Measurements from ENCODE around the gene ITIH2. TPM values are rescaled to one million over a fixed set of nuclear protein-coding genes. Genes with fewer than 3 reads are reported as not detected.
"Not testable (repeated sequence)": the region's sequence is repeated elsewhere in the genome, so short reads cannot be mapped to it uniquely, and the experiment has no call there.

Gene ITIH2
- total RNA-seq, 1 experiment from 2014 or later: 13.3 TPM

DNA sequence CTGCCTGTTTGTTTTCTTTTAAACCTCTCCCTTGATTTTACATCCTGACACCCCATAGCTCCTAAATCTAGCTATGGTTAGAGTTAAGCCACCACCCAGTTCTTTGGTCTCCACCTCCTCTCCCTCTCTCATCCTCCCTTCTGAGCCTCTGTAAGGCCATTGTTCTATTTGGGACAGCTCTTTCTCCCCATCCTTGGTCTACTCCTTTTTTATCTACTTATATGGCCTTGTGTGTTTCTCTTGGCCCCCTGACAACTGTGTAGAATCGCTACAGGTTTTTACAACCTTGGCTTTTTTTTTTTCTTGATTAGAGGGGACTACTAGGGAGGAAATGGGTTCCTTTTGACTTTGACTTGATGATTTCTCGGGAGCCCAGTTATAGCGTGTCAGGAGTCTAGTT, 33.0 kb upstream of the ITIH2 start:
- Histone ChIP-seq H3K36me3 (ENCODE audit: control insufficient read depth, insufficient read depth, low read length) (no peaks in the 10 kb centered on the region), H3K9me3 (no peaks in the 10 kb centered on the region), H3K4me3 (ENCODE audit: low read depth, low read length) (no peak overlapping the region), H3K4me1 (0 out of 2 replicates have a peak, but pooled peaks cover 3% of the 10 kb centered on the region), H3K27me3 (replicated peaks; ENCODE audit: control insufficient read depth, insufficient read depth, low read length) (no peaks in the 10 kb centered on the region)
- POLR2A ChIA-PET: no interaction called here
- Mint-ChIP-seq H3K9me3 (ENCODE audit: unreplicated experiment) (peaks cover 10% of the 10 kb centered on the region), H3K27ac (ENCODE audit: unreplicated experiment) (no peak overlapping the region), H3K27me3 (ENCODE audit: insufficient read depth, unreplicated experiment) (peaks cover 6% of the 10 kb centered on the region), H3K4me3 (ENCODE audit: unreplicated experiment) (no peak overlapping the region), H3K4me1 (ENCODE audit: low read depth, unreplicated experiment) (peaks cover 19% of the 10 kb centered on the region), H3K36me3 (ENCODE audit: insufficient read depth, unreplicated experiment) (no peaks in the 10 kb centered on the region)
- CTCF ChIA-PET: interaction anchor here (1.0 kb wide), 1 partner anchor 17 kb away, joined by 5 read pairs; no protein-coding TSS in a partner anchor
- DNase-seq: no peak
- no TSS peak for BruUV-seq (replicated peaks)
- TF ChIP-seq CTCF (IDR thresholded peaks at IDR 0.05; ENCODE audit: insufficient read depth in 1 of 2, low read depth in 1 of 2, low read length in 1 of 2, severe bottlenecking in 1 of 2, unreplicated experiment in 1 of 2): no peak
- intact Hi-C loops (cut with micrococcal nuclease; ENCODE audit: unreplicated experiment): no loop called here

DNA sequence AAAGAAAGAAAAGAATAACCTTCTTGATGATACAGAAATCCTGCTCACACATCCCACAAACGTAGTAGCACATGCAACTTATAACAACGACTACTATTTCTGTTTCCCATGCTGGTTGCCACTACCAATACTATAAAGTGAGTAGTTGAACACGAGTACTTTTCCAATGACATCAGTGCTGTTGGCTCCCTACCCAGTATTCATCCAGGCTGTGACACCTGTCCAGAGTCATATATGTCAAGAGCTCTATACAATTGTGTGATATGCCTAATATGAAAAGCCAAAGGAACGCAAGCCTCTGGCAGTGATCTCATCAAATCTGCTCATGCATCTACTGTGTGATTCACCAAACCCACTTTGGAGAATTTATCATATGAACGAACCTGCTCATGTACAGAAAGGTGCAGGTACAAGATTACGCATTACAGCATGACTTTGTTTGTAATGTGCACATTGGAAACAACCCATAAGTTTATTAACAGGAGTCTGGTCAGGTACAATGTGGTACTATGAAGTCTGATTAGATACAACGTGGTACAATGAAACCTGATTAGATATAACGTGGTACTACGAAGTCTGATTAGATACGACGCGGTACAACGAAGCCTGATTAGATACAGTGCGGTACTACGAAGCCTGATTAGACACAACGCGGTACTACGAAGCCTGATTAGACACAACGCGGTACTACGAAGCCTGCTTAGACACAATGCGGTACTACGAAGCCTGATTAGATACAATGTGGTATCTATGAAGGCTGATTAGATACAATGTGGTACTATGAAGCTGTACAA, 30.6 kb upstream of the ITIH2 start:
- peaks cover 5% of the 10 kb centered on the region for H3K36me3 Mint-ChIP-seq (ENCODE audit: insufficient read depth, unreplicated experiment)
- H3K4me3 ChIP-seq (ENCODE audit: low read depth, low read length): no peak overlapping the region
- peaks cover 9% of the 10 kb centered on the region for H3K27me3 Mint-ChIP-seq (ENCODE audit: insufficient read depth, unreplicated experiment)
- no peaks in the 10 kb centered on the region for H3K9me3 ChIP-seq
- ChIA-PET POLR2A (no interaction called here), CTCF (interaction anchor here (1.5 kb wide), 1 partner anchor 147 kb away, joined by 4 read pairs; no protein-coding TSS in a partner anchor)
- no peak overlapping the region for H3K27ac Mint-ChIP-seq (ENCODE audit: unreplicated experiment)
- DNase-seq: no peak
- H3K36me3 ChIP-seq (ENCODE audit: control insufficient read depth, insufficient read depth, low read length): no peaks in the 10 kb centered on the region
- H3K4me1 Mint-ChIP-seq (ENCODE audit: low read depth, unreplicated experiment): peaks cover 13% of the 10 kb centered on the region
- BruUV-seq (replicated peaks): no TSS peak
- TF ChIP-seq CTCF (IDR thresholded peaks at IDR 0.05; ENCODE audit: insufficient read depth in 1 of 2, low read depth in 1 of 2, low read length in 1 of 2, severe bottlenecking in 1 of 2, unreplicated experiment in 1 of 2): no peak
- intact Hi-C loops (cut with micrococcal nuclease; ENCODE audit: unreplicated experiment): no loop called here
- no peak overlapping the region for H3K4me3 Mint-ChIP-seq (ENCODE audit: unreplicated experiment)
- H3K27me3 ChIP-seq (replicated peaks; ENCODE audit: control insufficient read depth, insufficient read depth, low read length): no peaks in the 10 kb centered on the region
- 0 out of 2 replicates have a peak, but pooled peaks cover 3% of the 10 kb centered on the region for H3K4me1 ChIP-seq
- peaks cover 10% of the 10 kb centered on the region for H3K9me3 Mint-ChIP-seq (ENCODE audit: unreplicated experiment)

GRCh38 chr10:7679256-7679655, 23.9 kb upstream of the ITIH2 start:
- peaks cover 5% of the 10 kb centered on the region for H3K27me3 Mint-ChIP-seq (ENCODE audit: insufficient read depth, unreplicated experiment)
- H3K4me3 Mint-ChIP-seq (ENCODE audit: unreplicated experiment): no peak overlapping the region
- no peaks in the 10 kb centered on the region for H3K36me3 ChIP-seq (ENCODE audit: control insufficient read depth, insufficient read depth, low read length)
- no peaks in the 10 kb centered on the region for H3K4me1 Mint-ChIP-seq (ENCODE audit: low read depth, unreplicated experiment)
- no peaks in the 10 kb centered on the region for H3K9me3 ChIP-seq
- POLR2A ChIA-PET: no interaction called here
- H3K27ac Mint-ChIP-seq (ENCODE audit: unreplicated experiment): no peak overlapping the region
- H3K36me3 Mint-ChIP-seq (ENCODE audit: insufficient read depth, unreplicated experiment): peaks cover 5% of the 10 kb centered on the region
- CTCF ChIA-PET: no interaction called here
- no peak overlapping the region for H3K4me3 ChIP-seq (ENCODE audit: low read depth, low read length)
- BruUV-seq (replicated peaks): no TSS peak
- TF ChIP-seq CTCF (IDR thresholded peaks at IDR 0.05; ENCODE audit: insufficient read depth in 1 of 2, low read depth in 1 of 2, low read length in 1 of 2, severe bottlenecking in 1 of 2, unreplicated experiment in 1 of 2): no peak
- H3K9me3 Mint-ChIP-seq (ENCODE audit: unreplicated experiment): no peaks in the 10 kb centered on the region
- intact Hi-C loops (cut with micrococcal nuclease; ENCODE audit: unreplicated experiment): no loop called here
- DNase-seq: no peak
- no peaks in the 10 kb centered on the region for H3K4me1 ChIP-seq
- H3K27me3 ChIP-seq (replicated peaks; ENCODE audit: control insufficient read depth, insufficient read depth, low read length): no peaks in the 10 kb centered on the region

GRCh38 chr10:7680078-7680477, 23.0 kb upstream of the ITIH2 start:
- H3K27ac Mint-ChIP-seq (ENCODE audit: unreplicated experiment); CTCF ChIA-PET; H3K4me3 Mint-ChIP-seq (ENCODE audit: unreplicated experiment); H3K9me3 ChIP-seq; BruUV-seq (replicated peaks); H3K4me1 Mint-ChIP-seq (ENCODE audit: low read depth, unreplicated experiment); H3K4me3 ChIP-seq (ENCODE audit: low read depth, low read length); POLR2A ChIA-PET; H3K36me3 Mint-ChIP-seq (ENCODE audit: insufficient read depth, unreplicated experiment); intact Hi-C loops (cut with micrococcal nuclease; ENCODE audit: unreplicated experiment); H3K4me1 ChIP-seq; H3K27me3 Mint-ChIP-seq (ENCODE audit: insufficient read depth, unreplicated experiment); DNase-seq; H3K27me3 ChIP-seq (replicated peaks; ENCODE audit: control insufficient read depth, insufficient read depth, low read length); H3K9me3 Mint-ChIP-seq (ENCODE audit: unreplicated experiment); H3K36me3 ChIP-seq (ENCODE audit: control insufficient read depth, insufficient read depth, low read length): not testable (repeated sequence)

Measured in Caco-2 (cell line).